ENCODE measurements around the gene RAPGEF6. TPM values are rescaled to one million over a fixed set of nuclear protein-coding genes. Genes with fewer than 3 reads are reported as not detected.

The RAPGEF6 gene
- total RNA-seq, 1 donor from 2014 or later, result 22.9 TPM

DNA sequence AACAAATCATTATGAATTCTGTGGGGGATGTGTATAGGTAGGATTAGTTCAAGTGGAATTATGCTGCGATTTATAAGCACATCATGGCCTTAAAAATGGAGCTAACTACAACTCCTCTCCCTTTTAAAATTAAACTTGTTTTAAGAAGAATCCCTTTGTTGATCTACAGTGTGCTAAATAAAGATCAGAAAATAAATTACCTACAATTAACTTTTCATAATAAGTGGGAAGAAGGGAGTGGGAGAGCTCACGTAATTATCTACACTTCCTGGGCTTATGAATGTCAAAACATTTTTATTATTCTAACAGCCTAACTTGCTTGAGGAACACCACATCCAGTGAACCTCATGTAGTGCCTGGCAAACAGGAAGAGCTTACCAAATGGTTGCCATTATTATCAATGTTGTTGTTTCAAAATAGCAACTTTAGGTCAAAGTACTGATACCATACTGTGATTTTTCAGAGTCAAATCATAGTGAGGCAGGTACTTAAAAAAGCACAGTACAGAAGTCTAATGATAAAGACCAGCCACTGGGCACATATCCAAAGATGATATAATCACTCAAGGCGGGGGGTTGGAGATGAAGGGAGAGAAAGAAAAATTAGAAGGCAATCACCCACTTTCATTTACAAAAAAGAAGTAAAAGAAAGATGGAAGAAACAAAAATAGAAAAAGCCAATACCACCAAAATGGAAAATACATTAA, 174.0 kb downstream of the RAPGEF6 start:
- H3K4me3 ChIP-seq, result no peak overlapping the region

DNA sequence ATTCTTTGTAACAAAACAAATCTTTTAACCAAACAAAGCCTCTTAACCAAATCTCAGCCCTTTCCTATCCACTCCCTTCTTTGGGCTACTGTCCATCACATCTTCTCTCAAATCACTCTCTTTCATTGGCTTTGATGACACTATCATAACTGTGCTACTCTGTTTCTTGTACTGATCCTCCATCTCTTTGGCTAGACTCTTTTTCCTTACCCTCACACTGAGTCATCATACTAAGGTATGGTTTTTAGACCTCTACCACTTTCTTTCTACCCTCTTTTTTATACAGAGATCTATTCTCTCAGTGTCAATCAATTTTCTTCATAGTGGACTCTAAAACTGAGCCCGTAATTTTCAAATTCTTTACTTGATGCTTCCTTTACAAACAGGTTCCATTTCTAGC, 174.9 kb downstream of the RAPGEF6 start:
- H3K4me1 ChIP-seq, result peaks cover 0 to 2% of the 10 kb centered on the region in 2 donors
- no peak overlapping the region for H3K4me3 ChIP-seq
- intact Hi-C loops (cut with DNase I), result no loop called here
- no peaks in the 10 kb centered on the region for H3K9me3 ChIP-seq
- no peak for DNase-seq (ENCODE audit: low spot score in 2 of 2)
- TF ChIP-seq, protein P1, sequence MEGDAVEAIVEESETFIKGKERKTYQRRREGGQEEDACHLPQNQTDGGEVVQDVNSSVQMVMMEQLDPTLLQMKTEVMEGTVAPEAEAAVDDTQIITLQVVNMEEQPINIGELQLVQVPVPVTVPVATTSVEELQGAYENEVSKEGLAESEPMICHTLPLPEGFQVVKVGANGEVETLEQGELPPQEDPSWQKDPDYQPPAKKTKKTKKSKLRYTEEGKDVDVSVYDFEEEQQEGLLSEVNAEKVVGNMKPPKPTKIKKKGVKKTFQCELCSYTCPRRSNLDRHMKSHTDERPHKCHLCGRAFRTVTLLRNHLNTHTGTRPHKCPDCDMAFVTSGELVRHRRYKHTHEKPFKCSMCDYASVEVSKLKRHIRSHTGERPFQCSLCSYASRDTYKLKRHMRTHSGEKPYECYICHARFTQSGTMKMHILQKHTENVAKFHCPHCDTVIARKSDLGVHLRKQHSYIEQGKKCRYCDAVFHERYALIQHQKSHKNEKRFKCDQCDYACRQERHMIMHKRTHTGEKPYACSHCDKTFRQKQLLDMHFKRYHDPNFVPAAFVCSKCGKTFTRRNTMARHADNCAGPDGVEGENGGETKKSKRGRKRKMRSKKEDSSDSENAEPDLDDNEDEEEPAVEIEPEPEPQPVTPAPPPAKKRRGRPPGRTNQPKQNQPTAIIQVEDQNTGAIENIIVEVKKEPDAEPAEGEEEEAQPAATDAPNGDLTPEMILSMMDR (IDR thresholded peaks at IDR 0.05), result no peak
- no peaks in the 10 kb centered on the region for H3K27me3 ChIP-seq
- peaks cover 5 to 18% of the 10 kb centered on the region in 2 donors for H3K36me3 ChIP-seq
- H3K27ac ChIP-seq, result no peak overlapping the region

More for the DNA sequence above, 174.0 kb downstream of the RAPGEF6 start:
- intact Hi-C loops (cut with DNase I), result no loop called here
- Histone ChIP-seq H3K27me3 (no peaks in the 10 kb centered on the region), H3K4me1 (peaks cover 0 to under 1% of the 10 kb centered on the region in 2 donors), H3K27ac (no peak overlapping the region), H3K9me3 (no peaks in the 10 kb centered on the region), H3K36me3 (peaks cover 5 to 10% of the 10 kb centered on the region in 2 donors)
- DNase-seq (ENCODE audit: low spot score in 2 of 2), result no peak
- TF ChIP-seq, protein P1 (IDR thresholded peaks at IDR 0.05), result no peak

DNA sequence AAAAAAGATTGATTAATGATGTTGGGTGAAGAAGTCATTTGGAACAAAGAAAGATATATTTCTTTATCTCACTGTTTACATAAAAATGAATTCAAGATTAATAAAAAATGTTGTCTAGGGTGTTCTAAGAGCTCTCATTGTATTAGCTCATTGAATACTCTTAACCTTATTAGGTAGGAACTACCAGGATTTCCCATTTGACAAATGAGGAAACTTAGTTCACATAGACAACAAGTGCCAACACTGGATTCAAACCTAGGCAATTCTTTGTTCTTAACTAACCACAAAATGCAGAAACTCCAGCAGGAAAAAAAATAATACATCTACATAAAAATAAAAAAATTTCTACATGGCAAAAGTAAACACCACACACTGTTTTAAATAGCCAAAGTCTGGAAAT, 175.8 kb downstream of the RAPGEF6 start:
- Histone ChIP-seq H3K4me3 (no peak overlapping the region), H3K27ac (no peak overlapping the region), H3K4me1 (peaks cover 0 to 2% of the 10 kb centered on the region in 2 donors), H3K27me3 (no peaks in the 10 kb centered on the region), H3K36me3 (peaks cover 5 to 21% of the 10 kb centered on the region in 2 donors), H3K9me3 (no peaks in the 10 kb centered on the region)
- DNase-seq (ENCODE audit: low spot score in 2 of 2), result no peak
- intact Hi-C loops (cut with DNase I), result no loop called here
- TF ChIP-seq, protein P1 (IDR thresholded peaks at IDR 0.05), result no peak

DNA sequence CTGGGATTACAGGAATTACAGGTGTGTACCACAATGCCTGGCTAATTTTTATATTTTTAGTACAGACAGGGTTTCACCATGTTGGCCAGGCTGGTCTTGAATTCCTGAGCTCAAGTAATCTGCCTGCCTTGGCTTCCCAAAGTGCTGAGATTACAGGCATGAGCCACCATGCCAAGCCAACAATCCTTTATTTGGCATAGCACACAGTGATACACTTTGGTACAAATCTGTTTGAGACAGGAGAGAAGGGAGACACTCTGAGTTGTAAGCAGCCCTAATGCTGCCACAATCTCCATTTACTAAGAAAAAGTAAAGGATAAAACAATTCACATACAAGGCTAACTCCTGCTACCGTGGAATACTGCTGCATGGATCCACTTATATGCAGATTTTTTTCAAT, 177.8 kb downstream of the RAPGEF6 start:
- H3K4me1 ChIP-seq, result peaks cover 0 to 2% of the 10 kb centered on the region in 2 donors
- no peaks in the 10 kb centered on the region for H3K27me3 ChIP-seq
- H3K36me3 ChIP-seq, result peaks cover 0 to 11% of the 10 kb centered on the region in 2 donors
- no peak for DNase-seq (ENCODE audit: low spot score in 2 of 2)
- no peak overlapping the region for H3K4me3 ChIP-seq
- no peaks in the 10 kb centered on the region for H3K9me3 ChIP-seq
- TF ChIP-seq, protein P1 (IDR thresholded peaks at IDR 0.05), result no peak
- H3K27ac ChIP-seq, result no peak overlapping the region
- intact Hi-C loops (cut with DNase I), result no loop called here

DNA sequence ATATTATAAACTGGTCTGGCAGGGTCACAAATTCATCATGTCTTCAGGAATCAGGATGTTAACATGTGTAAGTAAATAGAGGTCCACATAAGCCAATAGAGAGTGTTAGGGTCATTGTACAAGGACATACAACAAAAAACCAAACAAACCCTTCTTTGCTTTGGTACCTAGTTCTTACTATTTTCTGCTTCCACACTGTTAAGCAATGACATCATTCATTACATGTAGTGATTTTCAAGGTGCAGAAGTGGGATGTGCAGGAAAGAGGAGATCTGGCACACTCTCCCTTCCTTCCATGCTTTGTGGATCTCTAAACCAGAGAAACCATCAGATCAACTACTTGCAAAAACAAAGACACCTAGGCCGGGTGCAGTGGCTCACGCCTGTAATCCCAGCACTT, 184.1 kb downstream of the RAPGEF6 start:
- Histone ChIP-seq H3K4me3 (no peak overlapping the region), H3K4me1 (peaks cover 0 to under 1% of the 10 kb centered on the region in 2 donors), H3K27ac (no peak overlapping the region), H3K36me3 (peaks cover 8 to 45% of the 10 kb centered on the region in 2 donors), H3K27me3 (no peaks in the 10 kb centered on the region), H3K9me3 (no peaks in the 10 kb centered on the region)
- no peak for DNase-seq (ENCODE audit: low spot score in 2 of 2)
- TF ChIP-seq, protein P1 (IDR thresholded peaks at IDR 0.05), result no peak
- intact Hi-C loops (cut with DNase I), result no loop called here
